GM21737 (cell line): ENCODE data around the gene BICD1.
"Not testable (repeated sequence)": the region's sequence is repeated elsewhere in the genome, so short reads cannot be mapped to it uniquely, and the experiment has no call there.

ENCODE experiments used
- ATAC-seq: cut with Tn5 transposase; IDR thresholded peaks from one replicate; pipeline ENCODE4 v1.9.1; 2021; ENCODE audit warnings: mild to moderate bottlenecking, moderate library complexity; ENCODE audit not compliant: unreplicated experiment

BICD1 gene

GRCh38 chr12:32272465-32272864 lies 165.8 kb downstream of the BICD1 start:
- peak; percentile 23 for ATAC-seq

- ATAC-seq, result peak; percentile 48
Observed at GRCh38 chr12:32273063-32273522, 166.4 kb downstream of the BICD1 start.

- peak; percentile 83 for ATAC-seq
Observed at GRCh38 chr12:32273712-32274111, 167.1 kb downstream of the BICD1 start.

- ATAC-seq, result no peak
Observed at GRCh38 chr12:32274665-32275064, 168.0 kb downstream of the BICD1 start.

- ATAC-seq, result not testable (repeated sequence)
Observed at GRCh38 chr12:32275520-32275919, 168.9 kb downstream of the BICD1 start.

- ATAC-seq, result no peak
Observed at GRCh38 chr12:32277774-32278173, 171.1 kb downstream of the BICD1 start.

- ATAC-seq, result no peak
Observed at GRCh38 chr12:32281098-32281497, 174.5 kb downstream of the BICD1 start.

GRCh38 chr12:32284561-32284960 lies 177.9 kb downstream of the BICD1 start:
- ATAC-seq, result no peak

GRCh38 chr12:32285021-32285420 lies 178.4 kb downstream of the BICD1 start:
- ATAC-seq, result no peak

GRCh38 chr12:32285489-32285888 lies 178.8 kb downstream of the BICD1 start:
- no peak for ATAC-seq

- no peak for ATAC-seq
Observed at GRCh38 chr12:32290411-32290810, 183.8 kb downstream of the BICD1 start.

GRCh38 chr12:32292151-32292550 lies 185.5 kb downstream of the BICD1 start:
- no peak for ATAC-seq

GRCh38 chr12:32293808-32294419 lies 187.3 kb downstream of the BICD1 start:
- ATAC-seq, result no peak

- no peak for ATAC-seq
Observed at GRCh38 chr12:32296567-32296966, 189.9 kb downstream of the BICD1 start.

GRCh38 chr12:32298917-32299316 lies 192.3 kb downstream of the BICD1 start:
- ATAC-seq, result no peak

- ATAC-seq, result no peak
Observed at GRCh38 chr12:32301216-32301615, 194.6 kb downstream of the BICD1 start.

GRCh38 chr12:32302218-32303173 lies 195.8 kb downstream of the BICD1 start:
- ATAC-seq, result peak; percentile 65

GRCh38 chr12:32303174-32303549 lies 196.5 kb downstream of the BICD1 start:
- ATAC-seq, result no peak

GRCh38 chr12:32305163-32305562 lies 198.5 kb downstream of the BICD1 start:
- no peak for ATAC-seq

- no peak for ATAC-seq
Observed at GRCh38 chr12:32307326-32307725, 200.7 kb downstream of the BICD1 start.

- ATAC-seq, result no peak
Observed at GRCh38 chr12:32309811-32310736, 203.4 kb downstream of the BICD1 start.
